Subcutaneous adipose tissue (tissue), 4 donors: Measurements from ENCODE around the gene SESN1. TPM values are rescaled to one million over a fixed set of nuclear protein-coding genes. Genes with fewer than 3 reads are reported as not detected.

Experiments
- total RNA-seq, 4 donors: library from RNA; depleted of rRNA; stranded (reverse); fragments of >200 nt; gene quantifications; one replicate each; pipeline ENCODE4 v1.1.0, GENCODE V29; 2016
- TF ChIP-seq, protein P1 (sequence below): fragments of 450-650 bp; IDR thresholded peaks from one replicate; pipeline ENCODE4 v1.5.1; 2016; ENCODE audit warnings: low read depth, mild to moderate bottlenecking, control low read depth, antibody characterized with exemption, moderate library complexity

The SESN1 gene
- total RNA-seq, 4 donors from 2014 or later, result 67.8 to 208 (median 162) TPM

DNA sequence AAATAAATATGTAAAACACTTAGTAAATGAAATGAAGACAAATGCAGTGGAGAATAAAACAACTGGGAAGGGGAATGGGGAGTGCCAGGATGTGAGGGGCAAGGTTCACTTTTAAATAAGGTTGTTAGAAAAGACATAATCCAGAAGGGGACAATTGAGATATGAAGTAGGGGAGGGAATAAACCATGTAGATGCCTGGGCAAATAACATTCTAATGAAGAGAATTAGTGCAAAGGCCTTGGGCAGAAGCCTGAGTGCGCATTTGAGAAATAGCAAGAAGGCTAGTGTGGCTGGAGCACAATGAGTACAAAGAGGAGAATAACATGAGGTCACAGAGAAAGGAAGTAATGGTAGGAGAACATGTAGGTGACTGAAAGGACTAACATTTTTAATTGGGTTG lies 3.0 kb upstream of the SESN1 start:
- TF ChIP-seq, protein P1, sequence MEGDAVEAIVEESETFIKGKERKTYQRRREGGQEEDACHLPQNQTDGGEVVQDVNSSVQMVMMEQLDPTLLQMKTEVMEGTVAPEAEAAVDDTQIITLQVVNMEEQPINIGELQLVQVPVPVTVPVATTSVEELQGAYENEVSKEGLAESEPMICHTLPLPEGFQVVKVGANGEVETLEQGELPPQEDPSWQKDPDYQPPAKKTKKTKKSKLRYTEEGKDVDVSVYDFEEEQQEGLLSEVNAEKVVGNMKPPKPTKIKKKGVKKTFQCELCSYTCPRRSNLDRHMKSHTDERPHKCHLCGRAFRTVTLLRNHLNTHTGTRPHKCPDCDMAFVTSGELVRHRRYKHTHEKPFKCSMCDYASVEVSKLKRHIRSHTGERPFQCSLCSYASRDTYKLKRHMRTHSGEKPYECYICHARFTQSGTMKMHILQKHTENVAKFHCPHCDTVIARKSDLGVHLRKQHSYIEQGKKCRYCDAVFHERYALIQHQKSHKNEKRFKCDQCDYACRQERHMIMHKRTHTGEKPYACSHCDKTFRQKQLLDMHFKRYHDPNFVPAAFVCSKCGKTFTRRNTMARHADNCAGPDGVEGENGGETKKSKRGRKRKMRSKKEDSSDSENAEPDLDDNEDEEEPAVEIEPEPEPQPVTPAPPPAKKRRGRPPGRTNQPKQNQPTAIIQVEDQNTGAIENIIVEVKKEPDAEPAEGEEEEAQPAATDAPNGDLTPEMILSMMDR, result no peak

DNA sequence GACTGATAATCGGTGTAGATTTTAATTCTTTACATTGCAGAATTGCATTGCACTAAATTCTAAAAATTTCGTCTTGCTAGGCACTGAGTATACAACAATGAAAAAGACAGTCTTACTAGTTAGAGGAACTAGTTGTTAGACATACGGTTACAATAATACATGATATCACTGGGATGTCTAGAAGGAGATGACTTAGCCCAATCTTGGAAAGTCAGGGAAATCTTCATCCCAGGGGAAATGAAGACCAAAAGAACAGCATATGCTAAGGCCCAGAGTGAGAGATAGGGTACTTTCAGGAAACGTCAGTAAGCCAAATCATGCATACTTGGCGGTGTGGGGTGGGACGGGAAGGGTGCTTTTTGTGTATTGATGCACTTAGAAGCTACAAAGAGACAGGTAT lies 1.6 kb upstream of the SESN1 start:
- TF ChIP-seq, protein P1, result no peak

DNA sequence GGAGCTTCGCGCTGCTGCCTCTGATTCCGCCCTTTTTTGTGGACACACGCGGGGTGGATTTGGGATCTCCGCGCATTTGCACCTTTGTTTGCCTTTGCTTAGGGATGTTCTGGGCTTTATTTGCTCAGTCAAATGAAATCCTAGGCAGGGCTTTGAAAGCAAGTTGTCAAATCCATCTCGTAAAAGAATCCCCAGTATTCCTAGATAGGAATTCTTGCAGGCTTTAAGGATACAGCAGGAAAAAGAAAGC lies 1.1 kb upstream of the SESN1 start:
- TF ChIP-seq, protein P1, result no peak

DNA sequence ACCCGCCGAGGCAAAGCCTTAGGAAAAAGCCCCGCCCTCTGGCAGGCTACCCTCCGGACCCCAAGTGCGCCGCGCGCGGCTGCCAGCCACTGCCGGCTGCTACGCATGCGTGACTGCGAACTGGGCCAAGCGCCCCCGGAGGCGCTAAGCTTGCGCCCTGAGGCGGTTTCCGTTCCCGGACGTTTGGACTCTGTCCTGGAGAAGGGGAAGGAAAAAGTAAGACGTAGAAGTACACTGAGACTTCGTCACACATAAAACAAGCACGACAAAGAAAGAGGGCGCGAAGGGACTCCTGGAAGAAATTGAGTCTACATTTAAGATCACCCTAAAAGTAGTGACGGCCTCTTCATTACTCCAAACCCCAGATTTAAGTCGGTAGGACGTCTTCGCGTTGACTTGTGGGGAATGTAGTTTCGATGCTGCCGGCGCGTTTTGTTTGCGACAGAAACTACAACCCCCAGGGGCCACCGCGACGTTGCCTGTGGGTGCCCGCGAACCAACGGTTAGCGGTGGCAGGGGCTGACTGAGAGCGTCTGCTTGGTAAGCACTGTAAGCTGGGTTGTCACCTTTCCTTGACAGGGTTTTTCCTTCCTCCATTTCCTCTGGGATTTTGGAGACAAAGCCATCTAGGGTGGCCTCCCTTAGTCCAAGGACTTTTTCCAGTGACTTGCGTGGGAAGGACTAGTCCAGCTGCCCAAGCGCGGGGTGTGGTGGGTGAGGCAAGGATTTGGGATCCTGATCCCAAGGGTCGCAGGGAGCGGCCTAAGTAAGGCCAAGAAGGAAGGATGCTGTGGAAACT lies 589 bp upstream of the SESN1 start, which contains the start of gene CEP57L1:
TSS of gene CEP57L1 (plus strand) at position 472 of the 799 bp plus-strand sequence. CDS start 49,715 bp downstream, outside the sequence.
- TF ChIP-seq, protein P1, result no peak

DNA sequence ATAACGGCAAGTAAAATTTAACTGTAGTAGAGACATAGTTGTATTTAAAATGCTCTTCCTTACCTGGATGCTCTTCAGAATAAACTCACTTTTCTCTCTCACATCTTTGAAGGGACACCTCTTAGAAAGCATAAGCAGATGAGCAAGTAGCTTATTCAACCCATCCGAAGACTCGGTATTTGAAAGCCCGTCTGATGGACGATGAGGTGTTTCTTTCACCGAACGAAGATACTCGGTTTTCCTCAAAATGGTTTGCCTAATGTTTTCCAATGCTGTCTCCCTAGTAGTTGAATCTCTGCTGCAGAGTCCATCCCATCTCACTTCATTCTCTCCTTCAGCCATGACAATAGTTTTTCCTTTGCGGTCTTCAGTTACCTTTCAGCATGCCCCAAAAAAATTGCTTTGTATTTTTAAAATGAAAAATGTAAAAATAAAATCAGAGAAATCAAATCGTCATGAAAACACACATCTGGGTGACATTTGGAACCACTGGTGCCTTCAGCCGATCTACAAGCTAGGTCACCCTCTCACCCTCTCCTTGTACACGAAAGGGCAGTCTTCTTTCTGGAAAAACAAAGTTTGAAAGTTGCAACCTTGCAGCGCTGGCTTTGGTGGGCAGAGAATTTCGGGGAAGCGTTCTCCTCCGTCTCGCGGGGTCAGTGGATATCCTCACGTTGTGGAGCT lies 772 bp downstream of the SESN1 start:
- TF ChIP-seq, protein P1, result no peak

DNA sequence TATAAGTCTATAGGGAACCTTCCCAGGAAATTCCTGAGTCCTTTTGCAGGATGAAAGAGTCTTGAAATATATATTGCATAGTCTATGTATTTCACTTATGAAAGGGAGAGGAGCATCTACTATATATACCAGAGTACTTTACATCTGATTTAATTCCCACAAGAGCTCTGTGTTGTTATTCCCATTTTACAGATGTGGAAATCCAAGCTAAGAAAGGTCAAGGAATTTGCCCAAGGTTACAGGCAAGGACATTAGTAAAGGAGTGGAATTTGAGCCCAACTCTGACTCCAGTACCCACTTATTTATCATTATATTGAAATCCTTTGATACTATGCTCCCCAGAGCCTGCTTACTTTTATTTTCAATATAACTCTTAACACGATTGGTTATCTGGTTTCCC lies 2.6 kb downstream of the SESN1 start:
- TF ChIP-seq, protein P1, result no peak

DNA sequence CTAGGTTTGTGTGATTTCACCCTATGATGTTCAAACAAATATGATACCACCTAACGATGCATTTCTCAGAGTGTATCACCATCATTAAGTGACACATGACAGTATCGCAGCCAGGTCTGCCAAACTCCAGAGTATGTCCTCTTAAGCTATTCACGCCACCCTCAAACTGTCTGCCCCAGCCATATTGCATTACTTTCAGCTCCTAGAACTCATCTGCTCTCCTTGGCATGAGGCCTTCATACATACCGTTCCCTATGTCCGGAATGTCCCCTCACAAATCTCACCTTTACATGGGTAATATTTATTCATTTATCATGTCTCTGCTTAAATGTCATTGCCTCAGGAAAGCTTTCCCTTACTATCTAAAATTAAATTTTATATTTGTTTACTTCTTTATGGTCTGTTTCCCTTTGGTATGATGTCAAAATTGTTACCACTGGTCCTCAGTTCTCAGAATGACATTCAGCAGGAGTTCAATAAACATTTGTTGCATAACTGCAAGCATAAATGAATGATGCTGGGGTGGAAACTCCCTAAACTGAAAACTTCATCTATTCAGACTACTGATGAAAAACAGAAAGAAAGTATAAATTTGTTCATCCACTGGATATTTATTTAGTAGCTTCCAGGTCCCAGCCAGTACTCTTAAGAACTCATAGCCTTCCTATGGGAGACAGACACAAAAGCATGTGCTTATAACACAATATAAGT lies 3.2 kb downstream of the SESN1 start:
- TF ChIP-seq, protein P1, result no peak
